Activated gamma-delta T cell treated with anti-CD3 and anti-CD28 coated beads, Interleukin-2, amount 50 U/mL, for 16 hours (primary cell): ENCODE data around the gene DHRS1.

ENCODE experiments used
- DNase-seq: peaks from one replicate; pipeline ENCODE4 v3.0.0-alpha.2; 2020; ENCODE audit warnings: low read depth

Gene DHRS1

DNA sequence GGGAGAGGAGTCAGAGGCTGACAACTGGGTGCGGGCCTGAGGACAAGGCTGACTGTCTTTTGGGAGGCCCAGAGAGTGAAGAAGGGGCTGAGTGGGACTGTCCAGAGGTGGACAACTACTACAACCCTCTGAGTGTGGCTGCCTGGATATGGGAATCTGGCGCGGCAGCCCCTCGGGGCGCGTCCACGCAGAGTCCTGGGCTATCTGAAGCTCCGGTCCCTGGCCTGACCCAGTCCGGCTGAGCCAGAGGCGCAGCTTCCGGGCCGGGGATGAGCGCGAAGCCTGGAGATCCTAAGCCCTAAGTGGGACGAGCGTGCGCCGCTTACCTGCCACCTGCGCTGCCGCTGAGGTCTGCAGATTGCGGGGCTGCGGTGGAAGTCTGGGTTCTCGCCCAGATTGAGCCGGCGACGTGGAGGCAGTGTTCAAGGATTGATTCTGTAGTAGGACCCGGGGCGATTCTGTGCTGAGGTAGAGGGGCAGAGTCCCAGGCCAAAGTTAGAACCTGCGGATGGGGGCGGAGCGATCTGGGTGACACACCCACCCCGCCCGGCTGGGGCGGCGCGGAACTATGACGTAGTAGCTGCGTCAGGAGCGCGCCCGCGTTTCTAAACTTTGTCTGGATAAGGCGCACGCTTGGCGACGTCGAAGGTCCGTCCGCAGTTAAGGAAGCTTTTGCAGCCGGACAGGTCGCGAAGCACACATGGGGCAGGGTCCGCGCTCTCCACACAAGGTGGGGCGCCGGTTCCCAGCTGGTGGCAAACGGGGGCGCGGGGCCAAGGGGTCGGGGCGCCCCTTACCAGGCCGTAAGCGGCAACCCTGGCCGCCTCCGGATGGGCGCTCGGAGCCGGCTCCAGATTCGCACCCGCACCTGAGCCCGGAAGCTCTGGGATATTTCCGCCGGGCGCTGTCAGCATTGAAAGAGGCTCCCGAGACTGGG, at the start of gene DHRS1, which contains the start of gene NOP9:
Gene DHRS1, minus strand, starts transcription at position 526 of the 937 bp plus-strand sequence. CDS start 674 bp downstream, outside the sequence.
Gene NOP9, plus strand, starts transcription at position 596 of the 937 bp plus-strand sequence. Its CDS starts 105 bp downstream, at position 701.
- DNase-seq = peak; percentile 89

DNA sequence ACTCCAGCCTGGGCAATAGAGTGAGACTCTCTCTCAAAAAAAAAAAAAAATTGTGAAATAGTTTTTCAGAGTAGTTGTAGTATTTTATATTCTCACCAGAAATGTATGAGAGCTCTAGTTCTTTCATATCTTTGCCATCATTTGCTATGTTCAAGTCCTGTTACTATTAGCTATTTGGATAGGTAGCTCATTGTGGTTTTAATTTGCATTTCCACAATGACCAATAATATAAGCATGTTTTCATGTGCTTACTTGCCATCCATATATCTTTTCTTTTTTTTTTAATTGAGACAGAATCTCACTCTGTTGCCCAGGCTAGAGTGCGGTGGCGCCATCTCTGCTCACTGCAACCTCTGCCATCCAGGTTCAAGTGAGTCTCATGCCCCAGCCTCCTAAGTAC, 48.6 kb upstream of the DHRS1 start:
- DNase-seq = no peak

DNA sequence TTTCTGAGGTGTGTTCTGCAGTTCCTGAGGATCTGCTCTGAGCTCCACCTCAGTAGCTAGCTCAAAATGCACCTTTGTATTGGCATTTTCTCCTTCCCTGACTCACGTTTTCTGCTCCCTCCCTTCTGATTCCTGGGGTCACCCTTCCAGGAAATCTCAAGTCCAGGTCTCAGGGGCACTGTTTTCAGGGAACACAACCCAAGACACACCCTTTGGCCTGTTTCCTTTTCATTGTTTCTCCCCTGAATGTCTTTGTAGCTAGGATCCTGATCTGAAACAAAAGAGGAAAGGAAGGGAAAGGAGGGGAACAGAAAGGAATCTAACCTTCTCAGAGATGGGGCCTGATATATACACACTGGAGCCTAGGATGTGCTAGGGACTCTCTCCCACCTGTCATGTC, 47.6 kb upstream of the DHRS1 start:
- no peak for DNase-seq

DNA sequence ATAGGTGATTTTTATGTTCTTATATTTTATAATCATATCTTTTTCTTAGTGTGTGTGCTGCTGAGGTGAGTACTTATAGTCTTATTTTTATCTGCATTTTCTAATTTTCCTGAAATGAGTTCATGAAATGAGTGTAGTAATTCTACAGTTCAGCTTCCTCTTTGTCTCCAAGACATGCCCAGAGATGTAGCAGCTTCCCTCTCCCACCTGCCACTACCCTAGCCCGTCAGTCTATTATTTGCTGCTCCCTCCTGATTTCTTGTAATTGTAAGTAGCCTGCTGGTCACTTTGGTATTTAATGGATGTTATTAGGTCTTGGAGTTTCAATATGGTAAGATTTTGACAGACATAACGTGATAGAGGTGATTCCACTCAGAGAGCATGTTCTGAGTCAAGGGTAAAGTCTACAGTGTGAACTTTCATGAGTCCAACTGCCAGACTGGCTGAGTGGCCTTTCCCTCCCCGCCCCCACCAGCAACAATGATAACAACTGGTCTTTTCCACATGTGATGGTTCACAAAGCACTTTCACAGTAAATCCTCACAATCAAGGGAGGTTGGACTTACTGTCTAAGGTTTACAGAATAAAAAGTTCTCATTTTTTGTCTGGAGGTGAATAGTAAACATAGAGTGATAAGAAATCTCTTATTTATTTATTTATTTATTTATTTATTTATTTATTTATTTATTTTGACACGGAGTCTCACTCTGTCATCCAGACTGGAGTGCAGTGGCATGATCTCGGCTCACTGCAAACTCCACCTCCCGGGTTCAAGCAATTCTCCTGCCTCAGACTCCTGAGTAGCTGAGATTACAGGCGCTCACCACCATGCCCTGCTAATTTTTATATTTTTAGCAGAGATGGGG, 44.4 kb upstream of the DHRS1 start:
- no peak for DNase-seq

DNA sequence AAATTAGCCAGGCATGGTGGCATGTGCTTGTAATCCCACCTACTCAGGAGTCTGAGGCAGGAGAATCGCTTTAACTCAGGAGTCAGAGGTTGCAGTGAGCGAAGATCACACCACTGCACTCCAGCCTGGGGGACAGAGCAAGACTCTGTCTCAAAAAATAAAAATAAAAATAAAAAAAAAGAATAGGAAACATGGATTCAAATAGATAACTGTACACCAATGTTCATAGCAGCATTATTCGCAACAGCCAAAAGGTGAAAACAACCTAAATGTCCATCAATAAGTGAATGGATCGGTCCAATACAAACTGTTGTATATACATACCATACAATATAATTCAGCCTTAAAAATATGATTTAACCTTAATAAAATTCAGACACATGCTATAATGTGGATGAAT, 43.3 kb upstream of the DHRS1 start:
- DNase-seq = no peak

DNA sequence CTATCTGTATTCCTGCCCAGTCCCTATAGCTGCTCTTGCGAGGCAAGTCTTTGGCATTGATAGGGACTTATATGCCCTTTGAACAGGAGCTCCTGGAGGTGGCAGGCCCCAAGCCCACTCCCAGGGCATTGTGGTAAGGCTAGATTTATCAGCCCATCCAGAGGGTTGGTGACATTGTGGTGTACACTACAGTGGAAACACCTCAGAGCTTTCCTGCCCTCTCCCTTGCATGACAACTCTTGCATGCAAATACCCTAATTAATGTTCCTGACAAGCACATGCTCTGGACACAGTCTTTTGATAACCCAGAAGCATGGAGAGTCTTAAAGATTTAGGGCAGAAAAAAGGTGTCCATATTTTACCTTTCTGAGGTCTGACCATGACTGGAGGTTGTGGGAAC, 41.0 kb upstream of the DHRS1 start:
- no peak for DNase-seq

DNA sequence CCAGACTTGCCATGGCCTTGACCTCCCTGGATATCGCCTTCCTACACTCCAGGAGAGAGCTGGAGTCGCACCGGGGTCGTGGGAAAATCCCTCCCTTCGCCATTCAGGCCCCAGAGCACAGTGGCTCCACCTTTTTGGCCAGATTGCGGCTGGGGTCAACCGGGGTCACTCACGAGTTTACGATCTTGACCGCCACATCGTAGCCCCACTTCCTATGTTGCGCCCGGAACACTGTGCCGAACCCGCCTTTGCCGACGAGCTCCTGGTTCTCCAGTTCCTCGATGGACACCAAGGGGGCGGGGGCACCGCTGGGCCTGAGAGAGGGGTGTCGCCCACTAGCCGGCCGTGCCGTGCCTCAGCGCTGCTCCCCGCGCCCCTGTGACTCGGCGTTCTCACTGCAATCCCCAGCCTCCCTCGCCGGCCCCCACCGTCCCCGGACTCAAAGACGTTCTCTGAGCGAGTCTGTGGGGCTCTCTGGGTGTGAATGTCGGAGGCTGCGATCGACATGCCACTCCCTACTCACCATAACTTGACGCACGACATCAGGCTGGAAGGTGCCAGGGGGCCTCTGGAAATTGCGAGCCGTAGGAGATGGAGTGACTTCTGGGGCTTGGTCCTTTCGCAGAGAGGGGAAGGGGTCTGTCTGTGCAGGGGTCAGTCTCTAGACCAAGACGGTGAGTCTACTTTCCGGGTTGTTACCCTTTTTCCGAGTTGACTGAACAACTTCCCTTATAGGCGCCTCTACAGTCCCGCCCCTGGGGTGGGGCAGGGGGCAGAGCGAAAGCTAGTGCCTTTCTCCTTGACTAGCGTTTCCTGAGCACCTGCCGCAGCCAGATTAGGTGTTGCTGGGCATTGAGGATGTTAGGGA, 39.9 kb upstream of the DHRS1 start, which contains the start of gene RIPK3:
Gene RIPK3, minus strand, starts transcription at position 708 of the 868 bp plus-strand sequence. Its CDS starts 165 bp downstream, at position 543.
- peak; percentile 48 for DNase-seq

DNA sequence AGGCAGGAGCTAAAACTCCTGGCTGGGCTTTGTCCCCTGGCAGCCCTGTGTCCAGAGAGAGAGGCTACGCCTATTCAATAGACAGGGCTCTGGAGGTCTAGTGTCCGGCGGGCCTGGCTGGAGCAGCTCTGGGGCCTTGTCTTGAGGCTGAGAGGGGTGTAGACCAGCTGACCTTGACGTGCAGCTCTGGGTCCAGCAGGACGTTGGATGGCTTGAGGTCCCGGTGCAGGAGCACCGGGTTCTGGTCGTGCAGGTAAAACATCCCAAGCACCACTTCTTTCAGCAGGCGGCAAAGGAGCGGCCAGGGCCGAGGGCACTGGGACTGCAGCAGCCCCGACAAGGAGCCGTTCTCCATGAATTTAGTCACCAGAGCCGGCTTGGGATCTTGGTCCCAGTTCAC, 39.3 kb upstream of the DHRS1 start:
- DNase-seq = no peak

DNA sequence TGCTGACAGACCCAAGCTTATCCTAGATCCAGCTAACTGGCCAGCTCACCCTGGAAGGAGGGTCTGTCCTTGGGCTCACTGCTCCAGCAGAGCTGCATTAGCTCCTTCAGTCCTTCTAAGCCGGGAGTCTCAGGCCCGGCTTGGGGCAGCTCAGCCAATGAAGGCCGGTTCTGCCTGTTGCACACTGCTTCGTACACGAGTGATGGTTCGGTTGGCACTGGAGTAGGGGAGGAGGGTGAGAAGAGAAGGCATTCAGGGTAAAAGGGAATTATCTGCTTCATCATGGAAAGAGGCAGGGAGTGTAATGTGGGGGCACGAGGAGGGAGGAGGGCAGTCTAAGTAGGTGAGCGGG, 38.2 kb upstream of the DHRS1 start:
- DNase-seq = no peak

DNA sequence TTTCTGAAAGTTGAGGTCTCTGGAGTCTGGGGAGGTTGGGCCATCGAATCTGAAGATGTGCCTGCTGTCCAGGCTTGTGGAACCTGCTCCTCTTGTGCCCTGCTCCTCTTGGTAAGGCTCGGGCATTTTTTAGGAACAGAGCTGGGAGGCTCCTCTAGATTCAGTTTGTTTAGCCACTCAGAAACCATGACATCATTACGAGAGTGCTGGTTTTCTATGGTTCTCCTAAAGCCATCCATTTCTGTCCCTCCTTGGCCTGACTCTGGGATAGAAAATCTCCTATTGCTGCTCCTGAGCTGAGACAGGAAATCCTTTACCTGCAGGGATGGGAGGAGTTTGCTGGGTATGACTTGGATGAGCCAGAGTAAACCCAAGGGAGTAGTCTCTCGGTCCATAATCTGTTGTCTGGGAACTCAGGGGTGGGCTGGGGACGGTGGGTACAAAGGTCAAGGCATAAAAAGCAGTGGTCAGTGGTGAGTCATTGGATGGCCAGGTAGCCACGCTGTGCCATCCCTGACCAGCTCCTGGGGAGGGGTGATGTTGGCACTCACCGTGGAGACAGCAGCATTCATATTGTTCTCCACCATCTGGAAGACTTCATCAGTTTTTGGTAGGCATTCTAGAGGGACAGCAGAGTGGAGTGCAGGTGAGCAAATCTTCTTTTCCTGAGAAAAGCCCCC, 37.7 kb upstream of the DHRS1 start:
- DNase-seq = no peak

DNA sequence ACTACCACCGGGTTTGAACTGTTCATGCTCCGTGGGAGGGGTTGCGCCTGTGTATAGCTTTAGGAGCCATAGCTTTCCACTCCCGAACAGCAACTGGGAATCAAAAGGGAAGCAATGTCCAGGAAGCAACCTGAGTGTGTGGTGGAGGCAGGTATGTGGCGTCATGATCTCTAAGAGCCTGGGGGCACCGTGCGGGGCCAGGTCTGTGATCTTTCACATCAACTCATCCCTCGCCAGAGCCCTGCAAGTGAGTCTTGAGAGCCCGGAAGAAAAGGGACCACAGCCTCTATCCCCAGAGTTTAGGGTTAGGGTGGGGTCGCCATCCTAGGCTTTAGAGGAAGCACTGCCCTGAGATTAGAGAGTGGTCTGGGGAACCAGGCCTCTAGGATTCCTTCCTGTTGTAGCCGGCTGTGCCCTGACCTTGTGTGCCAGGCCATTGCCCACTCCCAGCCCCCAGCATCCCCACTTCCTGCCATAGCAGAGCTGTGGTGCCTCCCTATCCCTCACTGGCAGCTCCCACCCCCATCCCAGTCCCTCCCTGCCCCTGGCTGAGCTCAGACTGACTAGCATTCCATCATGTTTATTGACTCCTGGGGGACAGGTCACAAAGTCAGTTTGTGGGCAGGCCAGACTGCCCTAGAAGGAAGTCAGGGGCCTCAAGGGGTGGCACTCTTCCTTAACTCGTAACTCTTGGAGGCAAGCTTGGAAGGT, 36.0 kb upstream of the DHRS1 start:
- DNase-seq = no peak

DNA sequence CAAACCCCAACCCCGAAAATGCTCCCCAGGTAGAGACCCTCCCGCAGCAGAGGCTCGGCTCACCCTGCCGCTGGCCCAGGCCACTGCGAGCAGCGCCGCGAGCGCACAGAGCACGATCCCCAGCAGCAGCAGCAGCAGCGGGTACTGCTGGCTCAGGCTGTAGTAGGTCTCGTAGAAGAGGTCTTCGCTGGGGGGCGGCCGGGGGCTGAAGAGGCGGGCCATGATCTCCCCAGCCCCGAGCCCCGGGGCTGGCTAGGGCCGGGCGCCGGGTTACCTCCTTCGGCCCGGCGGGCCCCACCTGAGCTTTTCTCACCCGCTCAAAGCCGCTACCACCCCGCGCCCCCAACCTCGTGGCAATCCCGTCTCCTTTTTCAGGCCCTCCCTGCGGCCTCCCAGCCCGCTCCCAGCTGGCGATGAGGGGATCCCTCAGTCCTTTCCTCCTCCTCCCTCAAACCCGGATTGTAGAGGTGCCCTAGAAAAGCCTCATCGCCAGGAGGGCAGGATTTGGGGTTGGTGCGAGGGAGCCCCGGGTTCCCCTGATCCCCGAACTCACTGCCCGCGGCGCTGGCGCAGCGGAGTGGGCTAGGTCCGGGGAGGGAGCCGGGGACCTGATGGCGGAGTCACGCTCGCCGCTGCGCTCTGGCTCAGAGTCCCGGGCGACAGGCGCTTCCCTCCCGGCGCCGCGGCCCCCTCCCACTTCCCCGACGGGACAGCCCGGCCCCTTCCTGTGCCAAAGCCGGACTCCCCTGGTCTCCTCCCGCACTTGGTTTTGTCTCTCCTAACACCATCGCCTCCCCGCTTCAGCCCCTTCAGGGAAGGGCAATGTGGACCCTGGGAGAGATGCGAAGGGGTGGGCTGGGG, 35.1 kb upstream of the DHRS1 start, which contains the start of gene ADCY4:
Gene ADCY4, minus strand, starts transcription at position 641 of the 861 bp plus-strand sequence. Its CDS starts 419 bp downstream, at position 222.
- DNase-seq = no peak

DNA sequence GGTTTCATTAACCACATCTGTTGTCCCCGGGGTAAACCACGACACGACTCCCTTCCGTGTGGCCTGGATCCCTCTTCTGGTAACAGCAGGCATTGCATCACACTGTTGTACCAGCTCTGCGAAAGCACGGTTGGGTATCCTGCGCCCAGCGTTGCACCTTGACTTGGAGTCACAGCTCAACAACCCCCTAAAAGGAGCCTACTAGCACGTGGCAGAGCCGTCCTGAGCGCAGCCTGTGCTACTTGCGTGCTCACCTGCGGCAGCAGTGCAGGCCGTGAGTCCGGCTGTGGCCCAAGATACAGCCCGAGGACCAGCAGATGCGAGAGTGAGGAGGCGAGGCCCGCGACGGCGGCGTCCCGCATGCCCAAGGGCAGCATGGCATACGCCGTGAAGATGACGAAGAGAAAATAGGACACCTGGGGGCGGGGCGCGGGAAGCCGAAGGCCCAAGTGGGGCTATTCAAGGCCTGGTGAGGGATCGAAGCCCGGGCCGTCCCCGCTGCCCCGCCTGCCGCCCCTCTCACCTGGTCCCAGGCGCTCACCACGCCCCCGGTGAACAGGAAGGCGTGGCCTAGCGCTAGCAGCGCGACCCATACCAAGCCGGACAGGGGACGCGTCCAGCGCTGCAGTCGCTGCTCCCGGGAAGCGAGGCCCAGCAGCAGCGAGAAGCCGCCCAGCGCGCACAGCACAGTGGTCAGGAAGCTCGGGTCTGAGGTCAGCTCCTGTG, 32.9 kb upstream of the DHRS1 start:
- peak; percentile 79 for DNase-seq

DNA sequence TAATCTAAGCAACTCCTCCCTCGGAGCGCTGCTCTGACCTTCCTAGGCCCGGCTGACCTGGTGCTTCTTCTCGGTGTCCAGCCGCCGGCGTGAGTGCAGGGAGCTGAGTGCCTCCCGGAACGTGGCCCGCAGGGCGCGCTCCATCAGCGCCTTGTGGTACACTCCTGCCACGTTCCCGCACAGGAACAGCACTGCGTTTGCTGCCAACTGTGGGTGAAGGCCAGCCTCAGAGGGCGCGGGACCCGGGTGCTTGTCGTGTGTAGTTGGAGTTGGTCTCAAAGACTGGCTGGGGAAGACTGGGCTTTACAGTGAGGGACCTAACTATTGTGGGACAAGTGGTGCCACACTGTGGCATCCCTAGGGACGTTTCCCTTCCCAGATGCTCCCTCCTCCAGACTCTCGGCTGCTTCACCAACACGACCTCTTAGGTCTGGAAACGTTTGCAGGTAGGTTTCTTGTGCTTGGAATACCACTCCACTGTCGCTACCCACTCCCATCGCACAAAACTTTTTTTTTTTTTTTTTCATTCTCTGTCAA, 32.2 kb upstream of the DHRS1 start:
- no peak for DNase-seq

DNA sequence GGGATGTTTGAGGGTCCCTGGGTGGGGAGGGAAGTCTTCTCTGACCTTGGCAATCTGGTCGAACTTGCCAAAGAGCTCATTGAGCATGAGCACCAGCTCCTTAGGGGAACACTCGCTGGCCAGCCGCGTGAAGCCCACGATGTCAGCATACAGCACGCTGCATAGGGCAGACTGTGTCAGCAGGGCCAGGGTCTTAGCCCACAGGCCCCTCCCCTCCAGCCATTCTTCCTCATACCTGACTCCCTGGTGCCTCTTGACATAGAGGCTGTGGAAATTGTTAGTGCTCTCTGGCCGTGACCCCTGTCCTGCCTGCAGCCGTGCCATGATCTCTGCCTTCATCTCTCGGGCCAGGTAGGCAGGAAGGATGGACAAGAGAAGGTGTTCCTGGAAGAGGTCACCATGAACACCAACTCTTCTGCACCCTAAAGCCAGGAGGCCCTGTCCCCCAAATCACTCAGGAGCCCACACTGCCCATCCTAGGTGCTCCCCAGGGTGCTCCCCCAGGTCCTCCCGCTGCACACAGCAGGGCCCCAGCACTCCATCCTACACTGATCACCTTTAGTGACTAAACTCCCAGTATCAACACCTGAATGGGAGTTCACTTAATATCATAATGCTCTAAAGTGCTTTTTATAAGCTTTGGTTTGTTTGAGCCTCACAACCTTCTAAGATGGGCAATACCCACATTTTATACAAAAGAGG, 31.5 kb upstream of the DHRS1 start:
- DNase-seq = no peak

DNA sequence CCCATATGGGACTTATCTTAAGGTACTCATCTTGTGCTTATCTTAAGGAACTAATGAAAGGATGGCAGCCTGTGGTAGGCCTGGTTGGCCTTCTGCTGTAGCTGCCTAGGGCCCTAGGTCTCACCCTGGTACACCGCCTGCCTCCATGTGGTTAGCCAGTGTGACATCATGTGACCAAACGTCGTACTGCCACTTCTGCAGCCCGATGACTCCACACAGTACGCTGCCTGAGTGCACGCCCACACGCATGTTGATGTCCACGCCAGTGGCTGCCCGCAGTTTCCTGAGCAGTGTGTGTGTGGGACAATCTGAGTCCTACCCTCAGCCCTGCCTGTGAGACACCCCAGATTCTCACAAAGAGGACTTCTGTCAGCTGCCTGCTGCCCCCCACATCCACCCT, 30.2 kb upstream of the DHRS1 start:
- DNase-seq = peak; percentile 60

DNA sequence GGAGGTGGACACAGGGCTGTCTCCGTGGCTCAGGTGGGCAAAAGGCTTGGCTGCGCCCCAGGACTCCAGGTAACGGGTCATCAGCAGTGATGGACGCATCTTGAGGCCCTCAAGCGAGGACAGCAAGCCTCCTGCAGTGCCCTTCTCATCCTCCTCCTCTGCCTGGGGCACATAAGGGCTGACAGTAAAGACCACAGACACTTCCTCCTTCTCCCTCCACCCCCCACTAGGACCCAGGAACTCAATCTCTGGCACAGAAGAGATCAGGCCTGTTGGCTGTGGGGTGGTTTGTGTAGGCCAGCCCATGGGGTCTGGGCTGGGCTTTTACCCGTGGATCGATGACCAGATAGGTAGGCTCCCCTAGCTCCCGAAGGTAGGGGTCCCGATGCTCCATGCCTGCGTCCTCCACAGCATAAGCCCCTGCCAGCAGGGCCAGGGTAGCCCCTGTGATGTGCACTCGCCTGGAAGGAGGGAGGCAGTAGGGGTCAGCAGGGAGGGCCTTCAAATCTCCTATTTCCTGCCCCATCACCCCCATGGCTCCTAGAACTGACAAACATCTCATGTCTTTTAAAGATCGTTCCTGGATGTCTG, 29.6 kb upstream of the DHRS1 start:
- DNase-seq = no peak
